GM19193 (cell line): ENCODE data around the gene CBFB.

Experiments used
- POLR2A ChIP-seq: IDR thresholded peaks from 4 replicates; pipeline ENCODE4 v1.6.1; 2011; ENCODE audit not compliant: insufficient read depth, insufficient read length; ENCODE audit errors: extremely low read depth

Gene CBFB

GRCh38 chr16:67028696-67029253, at the start of gene CBFB:
Gene CBFB (plus strand): TSS chr16:67029149. CDS start chr16:67029408, 259 bp downstream.
- TF ChIP-seq POLR2A: peak; percentile 98

GRCh38 chr16:66983033-66983432, 45.9 kb upstream of the CBFB start:
- TF ChIP-seq POLR2A: no peak

DNA sequence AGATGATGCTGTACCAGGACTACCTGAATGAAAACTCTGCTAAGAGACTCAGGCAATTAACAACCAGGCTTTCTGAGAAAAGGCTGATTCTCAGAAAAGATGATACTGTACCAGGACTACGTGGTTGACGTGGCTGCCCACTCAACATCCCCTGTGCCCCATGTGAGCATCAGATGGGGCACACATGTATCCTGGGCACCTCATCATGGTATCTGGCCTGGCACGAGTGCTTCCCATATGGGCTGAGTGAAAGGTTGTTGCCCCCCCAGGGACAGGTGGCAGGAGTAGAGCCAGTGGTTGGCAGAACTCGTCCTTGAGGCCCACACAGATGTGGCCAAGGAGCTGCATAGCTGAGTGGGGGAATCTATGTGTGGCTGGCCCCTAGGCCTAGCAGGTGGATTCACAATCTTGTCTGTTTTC, 44.0 kb upstream of the CBFB start:
- no peak for TF ChIP-seq POLR2A

GRCh38 chr16:66986559-66986958, 42.4 kb upstream of the CBFB start:
- TF ChIP-seq POLR2A: no peak

DNA sequence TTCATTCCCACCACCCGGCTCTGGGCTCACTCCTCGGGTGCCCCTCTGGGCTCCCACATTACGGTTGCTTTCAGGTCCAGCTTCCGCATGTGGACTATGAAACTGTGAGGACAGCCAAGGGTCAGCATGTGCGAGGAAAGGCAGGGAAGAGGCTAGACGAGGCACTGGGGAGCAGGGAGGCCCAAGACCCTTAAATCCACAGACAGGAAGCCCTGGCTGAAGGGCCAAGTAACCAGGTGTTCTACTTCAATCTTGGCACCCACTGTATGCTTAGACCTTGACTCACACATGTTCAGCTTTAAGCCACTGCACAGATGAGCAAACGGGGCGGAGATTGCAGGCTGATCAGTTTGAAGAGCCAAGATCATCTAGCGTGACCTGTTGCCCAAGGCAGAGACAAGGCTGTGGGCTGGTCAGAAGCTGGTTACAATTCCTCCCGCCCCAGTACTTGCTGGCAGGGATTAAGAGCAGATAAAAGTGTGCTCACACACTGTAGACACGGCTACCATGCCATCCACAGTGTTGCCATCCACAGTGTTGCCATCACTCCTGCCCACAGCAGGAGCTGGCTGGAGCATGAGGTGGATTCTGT, 40.7 kb upstream of the CBFB start, which contains the start of gene CES4A:
Gene CES4A, plus strand, starts transcription at position 393 of the 592 bp plus-strand sequence. Its CDS starts 184 bp downstream, at position 577.
- TF ChIP-seq POLR2A: no peak

- no peak for TF ChIP-seq POLR2A
These were observed 37.3 kb upstream of the CBFB start for GRCh38 chr16:66991545-66992077.

GRCh38 chr16:66996324-66996982, 32.5 kb upstream of the CBFB start:
- TF ChIP-seq POLR2A: no peak

DNA sequence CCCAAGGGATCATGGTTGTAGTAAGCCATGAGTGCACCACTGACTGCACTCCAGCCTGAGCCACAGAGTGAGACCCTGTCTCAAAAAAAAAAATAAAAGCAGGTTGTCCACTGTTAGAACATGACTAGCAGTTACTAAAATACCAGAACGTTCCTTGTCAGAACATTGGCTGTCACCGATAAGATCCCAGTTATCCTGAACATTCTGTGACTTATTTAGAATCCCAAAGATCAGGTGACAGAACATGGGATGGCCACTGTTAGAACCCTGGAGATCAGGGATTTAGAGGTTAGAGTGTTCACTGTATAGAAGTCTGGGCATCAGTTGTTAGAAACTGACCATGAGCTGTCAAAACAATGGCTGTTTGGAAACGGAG, 32.0 kb upstream of the CBFB start:
- no peak for TF ChIP-seq POLR2A

DNA sequence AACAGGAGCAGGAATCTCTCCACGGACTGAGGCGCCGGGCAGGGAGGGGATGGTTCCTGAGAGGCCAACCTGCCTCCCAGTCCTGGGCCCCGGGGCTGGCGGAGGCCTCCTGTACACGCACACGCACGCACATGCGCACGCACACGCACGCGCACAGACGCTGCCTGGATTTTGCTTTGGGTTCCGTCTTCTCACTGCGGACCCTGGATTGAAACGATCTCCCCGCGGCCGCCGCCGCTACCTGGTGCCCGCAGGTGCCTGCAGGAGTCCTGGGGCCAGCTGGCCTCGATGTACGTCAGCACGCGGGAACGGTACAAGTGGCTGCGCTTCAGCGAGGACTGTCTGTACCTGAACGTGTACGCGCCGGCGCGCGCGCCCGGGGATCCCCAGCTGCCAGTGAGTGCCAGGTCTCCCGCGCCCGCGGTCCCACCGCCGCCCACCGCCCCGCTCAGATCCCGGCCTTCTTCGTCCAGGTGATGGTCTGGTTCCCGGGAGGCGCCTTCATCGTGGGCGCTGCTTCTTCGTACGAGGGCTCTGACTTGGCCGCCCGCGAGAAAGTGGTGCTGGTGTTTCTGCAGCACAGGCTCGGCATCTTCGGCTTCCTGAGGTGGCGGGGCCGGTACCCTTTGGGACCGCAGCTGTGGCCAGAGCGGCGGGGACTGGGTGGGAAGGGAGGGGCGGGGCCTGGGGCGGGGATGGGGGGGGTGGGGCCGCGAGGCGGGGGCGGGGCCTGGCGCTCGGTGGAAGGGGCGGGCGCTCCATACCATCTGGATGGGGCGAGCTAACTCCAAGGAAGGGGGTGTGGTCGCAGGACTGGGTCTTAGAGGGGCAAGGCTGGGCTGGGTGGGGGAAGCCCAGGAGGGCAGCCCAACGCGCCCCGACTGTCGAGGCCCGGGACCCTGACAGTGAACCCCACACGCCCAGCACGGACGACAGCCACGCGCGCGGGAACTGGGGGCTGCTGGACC, 28.3 kb upstream of the CBFB start:
- TF ChIP-seq POLR2A: no peak

DNA sequence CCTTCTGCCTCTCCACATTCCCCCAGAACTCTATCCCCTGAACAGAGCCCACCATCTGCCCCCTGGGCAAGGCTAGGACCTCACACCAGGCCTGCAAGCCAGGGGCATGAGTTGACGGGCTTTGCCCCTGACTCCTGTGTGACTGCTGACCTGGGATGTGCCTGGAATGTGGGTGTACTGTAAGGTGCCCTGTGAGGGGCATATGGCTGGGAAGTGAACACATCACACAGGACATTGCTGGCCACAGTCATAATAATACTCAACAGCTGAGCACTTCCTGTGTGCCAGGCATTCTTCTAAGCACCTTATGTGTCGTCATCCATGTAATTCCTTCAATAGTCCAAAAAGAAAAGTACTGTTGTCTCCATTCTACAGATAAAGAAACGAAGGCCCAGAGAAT, 27.2 kb upstream of the CBFB start:
- TF ChIP-seq POLR2A: no peak

DNA sequence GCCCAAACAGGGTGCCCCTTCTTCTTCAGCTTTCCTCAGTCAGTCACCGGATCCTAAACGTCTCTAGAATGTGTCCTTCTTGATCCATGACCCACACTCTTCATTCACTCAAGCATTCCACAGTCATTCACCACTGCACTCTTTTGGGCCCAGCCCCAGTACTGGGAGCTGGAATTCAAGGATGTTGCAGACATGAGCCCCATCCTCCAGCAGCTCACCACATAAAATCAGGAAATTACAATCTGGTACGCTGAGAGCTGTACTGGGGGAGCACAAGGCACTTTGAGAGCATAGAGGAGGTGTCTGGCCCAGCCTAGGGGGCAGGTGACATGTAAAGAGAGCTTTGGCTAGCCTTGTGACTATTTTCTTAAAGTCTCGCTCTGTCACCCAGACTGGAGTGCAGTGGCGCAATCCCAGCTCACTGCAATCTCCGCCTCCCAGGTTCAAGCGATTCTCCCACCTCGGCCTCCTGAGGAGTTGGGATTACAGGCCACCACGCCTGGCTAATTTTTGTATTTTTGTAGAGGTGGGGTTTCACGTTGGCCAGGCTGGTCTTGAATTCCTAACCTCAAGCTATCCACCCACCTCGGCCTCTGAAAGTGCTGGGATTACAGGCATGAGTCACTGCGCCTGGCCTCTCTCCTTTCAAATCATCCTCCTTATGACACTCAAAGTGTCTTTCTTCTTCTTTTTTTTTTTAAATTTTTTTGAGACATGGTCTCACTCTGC, 21.9 kb upstream of the CBFB start:
- no peak for TF ChIP-seq POLR2A

GRCh38 chr16:67009158-67009557, 19.8 kb upstream of the CBFB start:
- no peak for TF ChIP-seq POLR2A

DNA sequence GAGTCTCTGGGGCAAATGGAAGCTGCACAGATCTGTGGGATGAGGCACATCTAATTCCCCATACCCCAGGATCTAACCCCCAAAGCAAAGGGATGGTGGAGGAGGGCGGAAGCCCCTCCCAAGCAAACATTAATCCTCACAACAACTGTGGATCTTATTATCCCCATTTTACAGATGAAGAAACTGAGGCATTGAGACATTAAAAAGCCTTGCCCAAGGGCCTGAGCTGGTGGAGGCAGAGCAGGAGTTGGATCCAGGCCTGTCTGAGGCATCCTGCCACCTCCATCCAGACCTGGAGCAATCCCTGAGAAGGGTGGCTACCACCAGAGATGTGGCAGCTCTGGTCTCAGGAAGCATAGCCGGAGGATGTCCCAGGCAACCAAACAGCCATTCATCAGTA, 17.7 kb upstream of the CBFB start:
- no peak for TF ChIP-seq POLR2A

- no peak for TF ChIP-seq POLR2A
These were observed 15.6 kb upstream of the CBFB start for GRCh38 chr16:67013233-67013822.
